K562 (cell line): ENCODE measurements around the gene DCAF4L1. TPM values are rescaled to one million over a fixed set of nuclear protein-coding genes. Genes with fewer than 3 reads are reported as not detected.

Source experiments
- ATAC-seq: fragments of 200-7000 bp; cut with Tn5 transposase; 3 replicates; pipeline ENCODE4 v1.9.1; 2020; ENCODE audit warnings: moderate library complexity
- BruUV-seq: library from RNA; stranded (reverse); fragments of 400-500 nt; replicated peaks from 2 replicates; lab custom pipeline; 2021; lab: Mats Ljungman, UMichigan
- CTCF ChIA-PET: fragments of 300-600 bp; formaldehyde crosslinking; extraction: SDS; loops from one replicate; lab custom pipeline; 2021; ENCODE audit warnings: low intra/inter-chr PET ratio; lab: Yijun Ruan, JAX
- POLR2A ChIA-PET: fragments of 300-600, 350-650 bp; sonication (Branson Sonifier 250); formaldehyde crosslinking; extraction: SDS; loops from one replicate; lab custom pipeline; 2021; ENCODE audit warnings: antibody characterized with exemption, inconsistent platforms; lab: Yijun Ruan, JAX
- DNase-seq, 4 experiments: peaks; one replicate each; pipeline versions ENCODE4 v3.0.0 to v3.0.0-alpha.2; 2011 to 2018; ENCODE audit warnings: low spot score in 3 of 4, mixed read lengths in 3 of 4; ENCODE audit errors: extremely low read depth in 1 of 4
- FAIRE-seq: peaks from 2 replicates; lab custom pipeline; 2011; peaks lifted over from hg19 to GRCh38; lab: Jason Lieb, UNC
- H2AFZ ChIP-seq: 2 replicates; pipeline ENCODE4 v1.6.0; 2011; ENCODE audit warnings: low read depth, low read length, control low read depth, inconsistent platforms
- H3K27ac ChIP-seq: fragments of 200-600 bp; 3 replicates; pipeline ENCODE4 v1.8.0; 2011; ENCODE audit warnings: low read depth, mild to moderate bottlenecking, control low read depth, inconsistent platforms, low read length, moderate library complexity, mixed read lengths; ENCODE audit errors: extremely low read depth
- H3K27me3 ChIP-seq, 2 experiments: fragments of 300-600 bp in 1 of 2; 2 replicates in 1 of 2; 3 replicates in 1 of 2; pipeline versions ENCODE4 v1.6.0 to v1.8.0; 2011; ENCODE audit warnings: inconsistent platforms in 2 of 2, low read length in 2 of 2, mild to moderate bottlenecking in 1 of 2, mixed read lengths in 1 of 2, moderate library complexity in 1 of 2; ENCODE audit not compliant: control insufficient read depth in 2 of 2, insufficient read depth in 2 of 2
- H3K36me3 ChIP-seq: fragments of 300-600 bp; 3 replicates; pipeline ENCODE4 v1.8.0; 2011; ENCODE audit warnings: mild to moderate bottlenecking, low read length, inconsistent platforms; ENCODE audit not compliant: control insufficient read depth, insufficient read depth
- H3K4me1 ChIP-seq, 2 experiments: fragments of 200-600 bp in 1 of 2; replicated peaks in 1 of 2; 2 replicates in 1 of 2; 3 replicates in 1 of 2; pipeline versions ENCODE4 v1.5.1 to v1.8.0; 2011; ENCODE audit warnings: inconsistent platforms in 2 of 2, low read length in 2 of 2, mild to moderate bottlenecking in 1 of 2, mixed read lengths in 1 of 2, moderate library complexity in 1 of 2; ENCODE audit not compliant: control insufficient read depth in 2 of 2, insufficient read depth in 2 of 2
- H3K4me2 ChIP-seq: 2 replicates; pipeline ENCODE4 v1.6.1; 2011; ENCODE audit warnings: low read length, control low read depth, inconsistent platforms, mixed read lengths; ENCODE audit not compliant: insufficient read depth
- H3K4me3 ChIP-seq: fragments of 200-600 bp; sonication (generic), shearing (Covaris generic); 2 replicates; pipeline ENCODE4 v1.5.1; 2016; ENCODE audit warnings: control low read depth, inconsistent platforms
- H3K79me2 ChIP-seq: fragments of 200-600 bp; 3 replicates; pipeline ENCODE4 v1.8.0; 2011; ENCODE audit warnings: low read length, inconsistent platforms; ENCODE audit not compliant: control insufficient read depth, insufficient read depth
- H3K9ac ChIP-seq, 2 experiments: 2 replicates each; pipeline versions ENCODE4 v1.6.0 to v1.6.1; 2011; ENCODE audit warnings: low read depth in 2 of 2, low read length in 2 of 2, control low read depth in 1 of 2, inconsistent platforms in 1 of 2, mild to moderate bottlenecking in 1 of 2, mixed read lengths in 1 of 2; ENCODE audit not compliant: insufficient read depth in 1 of 2
- H3K9me1 ChIP-seq: one replicate; pipeline ENCODE4 v1.6.0; 2011; ENCODE audit warnings: inconsistent platforms, mild to moderate bottlenecking, low read length, moderate library complexity; ENCODE audit not compliant: control insufficient read depth, insufficient read depth
- H3K9me3 ChIP-seq: replicated peaks from 2 replicates; pipeline ENCODE4 v1.5.1; 2011; ENCODE audit warnings: low read depth, low read length, inconsistent platforms; ENCODE audit not compliant: control insufficient read depth, insufficient read depth
- H4K20me1 ChIP-seq: replicated peaks from 2 replicates; pipeline ENCODE4 v1.6.1; 2011; ENCODE audit warnings: low read length, inconsistent platforms, mixed read lengths; ENCODE audit not compliant: control insufficient read depth, insufficient read depth
- ATF7 ChIP-seq: fragments of 450-650 bp; IDR thresholded peaks from 2 replicates; pipeline ENCODE4 v1.7.1; 2014; ENCODE audit warnings: mild to moderate bottlenecking, moderate library complexity
- BMI1 ChIP-seq: fragments of 150-350 bp; IDR thresholded peaks from 2 replicates; pipeline ENCODE4 v1.6.1; 2014; ENCODE audit warnings: low read length
- DNMT1 ChIP-seq: fragments of 450-650 bp; IDR thresholded peaks from 2 replicates; pipeline ENCODE4 v1.6.1; 2016; ENCODE audit warnings: antibody characterized with exemption, mild to moderate bottlenecking
- EP300 ChIP-seq: IDR thresholded peaks from 2 replicates; pipeline ENCODE4 v1.6.1; 2012; ENCODE audit warnings: low read length, improper control_type of control experiment
- NCOA2 ChIP-seq, 2 experiments: fragments of 450-650 bp; IDR thresholded peaks; 2 replicates each; pipeline ENCODE4 v1.6.1; 2018; ENCODE audit warnings: mild to moderate bottlenecking in 2 of 2, moderate library complexity in 1 of 2; ENCODE audit not compliant: partially characterized antibody in 2 of 2
- NFIX ChIP-seq: fragments of 250-450 bp; sonication (Bioruptor Pico); IDR thresholded peaks from 2 replicates; pipeline ENCODE4 v1.4.0; 2020; ENCODE audit warnings: low read depth, mild to moderate bottlenecking, moderate library complexity
- NR1H2 ChIP-seq: sonication (generic); formaldehyde crosslinking; IDR thresholded peaks from 2 replicates; pipeline ENCODE4 v1.4.0; 2020; ENCODE audit warnings: mild to moderate bottlenecking, missing genetic modification reagents
- PHB2 ChIP-seq: fragments of 450-650 bp; IDR thresholded peaks from 2 replicates; pipeline ENCODE4 v1.6.1; 2017; ENCODE audit warnings: low read depth
- POLR2A ChIP-seq: fragments of 450-650 bp; conservative IDR thresholded peaks from 2 replicates; pipeline ENCODE4 v1.6.1; 2016
- POLR3A ChIP-seq: IDR thresholded peaks from 2 replicates; pipeline ENCODE4 v1.6.1; 2011; ENCODE audit warnings: borderline replicate concordance, mild to moderate bottlenecking, moderate library complexity; ENCODE audit not compliant: insufficient read length, insufficient read depth; ENCODE audit errors: extremely low read depth
- PTRF ChIP-seq: fragments of 450-650 bp; IDR thresholded peaks from 2 replicates; pipeline ENCODE4 v1.6.1; 2016; ENCODE audit warnings: mild to moderate bottlenecking, missing genetic modification characterization, missing compliant biosample characterization
- SETDB1 ChIP-seq: IDR thresholded peaks from one replicate; pipeline ENCODE4 v1.6.1; 2012; ENCODE audit warnings: low read length, control low read depth, inconsistent platforms
- SMARCE1 ChIP-seq: fragments of 450-650 bp; IDR thresholded peaks from 2 replicates; pipeline ENCODE4 v1.7.1; 2016; ENCODE audit warnings: mild to moderate bottlenecking
- STAG1 ChIP-seq: sonication (generic); formaldehyde crosslinking; IDR thresholded peaks from 2 replicates; pipeline ENCODE4 v1.5.0; 2020; ENCODE audit warnings: missing genetic modification reagents, borderline replicate concordance
- ZFP36 ChIP-seq: fragments of 150-350 bp; IDR thresholded peaks from 2 replicates; pipeline ENCODE4 v1.6.1; 2018; ENCODE audit warnings: low read length, low read depth; ENCODE audit not compliant: partially characterized antibody
- ZKSCAN1 ChIP-seq: fragments of 150-350 bp; IDR thresholded peaks from 2 replicates; pipeline ENCODE4 v1.6.1; 2016; ENCODE audit warnings: low read depth, low read length
- ZNF561 ChIP-seq: fragments of 450-650 bp; formaldehyde crosslinking; conservative IDR thresholded peaks from 2 replicates; pipeline ENCODE4 v1.4.0; 2020; ENCODE audit warnings: mild to moderate bottlenecking, moderate library complexity
- WGBS: fragments of 100-300 bp; shearing (Covaris generic); methylation state at CpG from one replicate; pipeline ENCODE4 v1.1.6; 2016; ENCODE audit warnings: low coverage, mixed read lengths; ENCODE audit not compliant: insufficient coverage; ENCODE audit errors: missing lambda C conversion rate; 5-methylcytosine and 5-hydroxymethylcytosine counted together
- in situ Hi-C: fragments of 300-500 bp; cut with MboI; formaldehyde crosslinking; loops from 4 replicates; pipeline ENCODE4 v1.15.0; 2018; ENCODE audit warnings: inconsistent platforms, mixed read lengths
- intact Hi-C: fragments of 100-400 bp; cut with micrococcal nuclease; formaldehyde crosslinking; loops from 2 replicates; pipeline ENCODE4 v1.14.2; 2022
- polyA plus RNA-seq, 8 experiments: library from polyadenylated mRNA; depleted of rRNA in 4 of 8; stranded (reverse) in 5 of 8; unstranded in 3 of 8; fragments of >200 nt; fragmentation: Nextera tagmentation in 2 of 8; fragmentation: Illumina TruSeq in 1 of 8; extraction: Ambion mirVana in 2 of 8; extraction: Trizol in 1 of 8; gene quantifications; 2 replicates each; pipeline versions ENCODE4 v1.2.1 to v1.2.3, GENCODE V29; 2011 to 2014; ENCODE audit warnings: inconsistent platforms in 1 of 8, missing spikeins in 1 of 8
- total RNA-seq, 7 experiments: library from RNA; depleted of rRNA in 6 of 7; stranded (reverse); fragments of >200 nt in 6 of 7; fragmentation: Illumina TruSeq in 2 of 7; extraction: Trizol in 2 of 7; gene quantifications; 2 replicates each; pipeline versions ENCODE4 v1.2.1 to v1.2.3, GENCODE V29; 2011 to 2021; ENCODE audit warnings: low replicate concordance in 1 of 7
- TF ChIP-seq, protein P1 (sequence below), 2 experiments: fragments of 450-650 bp; IDR thresholded peaks; 2 replicates each; pipeline ENCODE4 v1.6.1; 2018; ENCODE audit warnings: mild to moderate bottlenecking in 2 of 2, low read depth in 1 of 2; ENCODE audit not compliant: partially characterized antibody in 2 of 2
- TF ChIP-seq, protein P2 (sequence below): IDR thresholded peaks from 2 replicates; pipeline ENCODE4 v1.6.1; 2016; ENCODE audit warnings: missing genetic modification characterization, missing compliant biosample characterization

DCAF4L1 gene
- total and polyA plus RNA-seq, 9 of the 15 experiments (the other 6 are each of a cell fraction or from before 2014, with no cell fraction given) = 0.17 to 0.64 (median 0.36) TPM

DNA sequence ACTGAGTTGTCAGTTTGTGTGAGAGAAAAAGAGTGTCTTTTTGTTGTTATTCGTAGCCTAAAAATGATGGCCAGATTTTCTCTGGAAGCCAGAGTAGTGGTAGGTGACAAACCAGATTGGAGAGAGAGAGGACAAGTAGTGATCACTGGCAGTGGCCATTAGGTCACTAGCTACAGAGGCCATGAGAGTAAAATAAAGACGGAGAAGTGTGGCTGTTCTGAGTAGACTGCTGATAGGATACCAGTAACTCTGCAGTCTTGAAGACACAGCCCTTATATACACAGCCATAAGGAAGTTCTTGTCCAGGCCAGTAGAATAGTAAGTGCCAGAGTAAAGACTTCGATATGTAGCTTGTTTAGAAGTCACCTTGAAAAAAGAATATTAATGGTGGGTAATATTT is 16.5 kb downstream of the DCAF4L1 start:
- H3K9me1 ChIP-seq = no peaks in the 10 kb centered on the region
- peaks cover 37% of the 10 kb centered on the region for H3K79me2 ChIP-seq
- H3K4me2 ChIP-seq = no peak overlapping the region
- no peaks in the 10 kb centered on the region for H3K9me3 ChIP-seq
- no peak overlapping the region for H3K27ac ChIP-seq
- POLR2A ChIA-PET = interaction anchor here (1.7 to 2.1 kb wide), 2 partner anchors 11 to 17 kb away, joined by 6 to 7 read pairs; no protein-coding TSS in a partner anchor
- no peaks in the 10 kb centered on the region for H4K20me1 ChIP-seq
- CTCF ChIA-PET = no interaction called here
- ATAC-seq (peak; percentile 41), DNase-seq (no peak), FAIRE-seq (peak; percentile 23)
- TF ChIP-seq EP300 (no peak), ZKSCAN1 (no peak), ZNF561 (CRISPR knock-in tag) (no peak), DNMT1 (no peak), ATF7 (no peak), POLR2A (no peak), ZFP36 (no peak), NFIX (CRISPR knock-in tag) (no peak), PTRF (tag) (no peak), NCOA2 (IDR thresholded peaks at IDR 0.05; ENCODE audit: partially characterized antibody in 2 of 2) (no peak), SMARCE1 (no peak), NR1H2 (CRISPR knock-in tag) (no peak), POLR3A (no peak), BMI1 (no peak), STAG1 (CRISPR knock-in tag) (no peak), SETDB1 (no peak), PHB2 (no peak)
- TF ChIP-seq, protein P1, sequence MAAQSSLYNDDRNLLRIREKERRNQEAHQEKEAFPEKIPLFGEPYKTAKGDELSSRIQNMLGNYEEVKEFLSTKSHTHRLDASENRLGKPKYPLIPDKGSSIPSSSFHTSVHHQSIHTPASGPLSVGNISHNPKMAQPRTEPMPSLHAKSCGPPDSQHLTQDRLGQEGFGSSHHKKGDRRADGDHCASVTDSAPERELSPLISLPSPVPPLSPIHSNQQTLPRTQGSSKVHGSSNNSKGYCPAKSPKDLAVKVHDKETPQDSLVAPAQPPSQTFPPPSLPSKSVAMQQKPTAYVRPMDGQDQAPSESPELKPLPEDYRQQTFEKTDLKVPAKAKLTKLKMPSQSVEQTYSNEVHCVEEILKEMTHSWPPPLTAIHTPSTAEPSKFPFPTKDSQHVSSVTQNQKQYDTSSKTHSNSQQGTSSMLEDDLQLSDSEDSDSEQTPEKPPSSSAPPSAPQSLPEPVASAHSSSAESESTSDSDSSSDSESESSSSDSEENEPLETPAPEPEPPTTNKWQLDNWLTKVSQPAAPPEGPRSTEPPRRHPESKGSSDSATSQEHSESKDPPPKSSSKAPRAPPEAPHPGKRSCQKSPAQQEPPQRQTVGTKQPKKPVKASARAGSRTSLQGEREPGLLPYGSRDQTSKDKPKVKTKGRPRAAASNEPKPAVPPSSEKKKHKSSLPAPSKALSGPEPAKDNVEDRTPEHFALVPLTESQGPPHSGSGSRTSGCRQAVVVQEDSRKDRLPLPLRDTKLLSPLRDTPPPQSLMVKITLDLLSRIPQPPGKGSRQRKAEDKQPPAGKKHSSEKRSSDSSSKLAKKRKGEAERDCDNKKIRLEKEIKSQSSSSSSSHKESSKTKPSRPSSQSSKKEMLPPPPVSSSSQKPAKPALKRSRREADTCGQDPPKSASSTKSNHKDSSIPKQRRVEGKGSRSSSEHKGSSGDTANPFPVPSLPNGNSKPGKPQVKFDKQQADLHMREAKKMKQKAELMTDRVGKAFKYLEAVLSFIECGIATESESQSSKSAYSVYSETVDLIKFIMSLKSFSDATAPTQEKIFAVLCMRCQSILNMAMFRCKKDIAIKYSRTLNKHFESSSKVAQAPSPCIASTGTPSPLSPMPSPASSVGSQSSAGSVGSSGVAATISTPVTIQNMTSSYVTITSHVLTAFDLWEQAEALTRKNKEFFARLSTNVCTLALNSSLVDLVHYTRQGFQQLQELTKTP (IDR thresholded peaks at IDR 0.05; ENCODE audit: low read depth in 1 of 2, partially characterized antibody in 2 of 2) = no peak
- TF ChIP-seq, protein P2, sequence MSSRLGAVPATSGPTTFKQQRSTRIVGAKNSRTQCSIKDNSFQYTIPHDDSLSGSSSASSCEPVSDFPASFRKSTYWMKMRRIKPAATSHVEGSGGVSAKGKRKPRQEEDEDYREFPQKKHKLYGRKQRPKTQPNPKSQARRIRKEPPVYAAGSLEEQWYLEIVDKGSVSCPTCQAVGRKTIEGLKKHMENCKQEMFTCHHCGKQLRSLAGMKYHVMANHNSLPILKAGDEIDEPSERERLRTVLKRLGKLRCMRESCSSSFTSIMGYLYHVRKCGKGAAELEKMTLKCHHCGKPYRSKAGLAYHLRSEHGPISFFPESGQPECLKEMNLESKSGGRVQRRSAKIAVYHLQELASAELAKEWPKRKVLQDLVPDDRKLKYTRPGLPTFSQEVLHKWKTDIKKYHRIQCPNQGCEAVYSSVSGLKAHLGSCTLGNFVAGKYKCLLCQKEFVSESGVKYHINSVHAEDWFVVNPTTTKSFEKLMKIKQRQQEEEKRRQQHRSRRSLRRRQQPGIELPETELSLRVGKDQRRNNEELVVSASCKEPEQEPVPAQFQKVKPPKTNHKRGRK (tag) = no peak
- no peak overlapping the region for H3K4me3 ChIP-seq
- no peak overlapping the region for H2AFZ ChIP-seq
- intact Hi-C loops (no loop called here), in situ Hi-C loops (no loop called here)
- no peak overlapping the region for H3K9ac ChIP-seq
- no TSS peak for BruUV-seq
- peaks cover 0 to 4% of the 10 kb centered on the region in 2 experiments; a peak in 1 of 5 replicates for H3K4me1 ChIP-seq
- peaks cover 7% of the 10 kb centered on the region; the same call in 2 of the 3 replicates for H3K36me3 ChIP-seq
- WGBS = 91% methylated on average over 3 of the region's 3 CpGs
- H3K27me3 ChIP-seq = no peaks in the 10 kb centered on the region
